MM.1S (cell line): Measurements from ENCODE around the gene POPDC2.

Experiments
- CTCF ChIP-seq: fragments of 300-600 bp; sonication (generic); IDR thresholded peaks from 2 replicates; pipeline ENCODE4 v1.5.1; 2016; ENCODE audit warnings: antibody characterized with exemption, low read length, mixed read lengths
- EZH2 ChIP-seq: fragments of 300-600 bp; sonication (generic); optimal IDR thresholded peaks from 2 replicates; pipeline ENCODE3; 2017; ENCODE audit warnings: low read depth, mild to moderate bottlenecking, antibody characterized with exemption, low read length, mixed read lengths
- EZH2phosphoT487 ChIP-seq: fragments of 300-600 bp; sonication (generic); IDR thresholded peaks from 2 replicates; pipeline ENCODE4 v1.6.1; 2018; ENCODE audit warnings: antibody characterized with exemption, low read length

- TF ChIP-seq CTCF (no peak), EZH2 (no peak), EZH2phosphoT487 (no peak)
These were observed 67.5 kb downstream of the POPDC2 start for GRCh38 chr3:119592861-119593260.
